ENCODE data around the gene HBQ1.

The HBQ1 gene

DNA sequence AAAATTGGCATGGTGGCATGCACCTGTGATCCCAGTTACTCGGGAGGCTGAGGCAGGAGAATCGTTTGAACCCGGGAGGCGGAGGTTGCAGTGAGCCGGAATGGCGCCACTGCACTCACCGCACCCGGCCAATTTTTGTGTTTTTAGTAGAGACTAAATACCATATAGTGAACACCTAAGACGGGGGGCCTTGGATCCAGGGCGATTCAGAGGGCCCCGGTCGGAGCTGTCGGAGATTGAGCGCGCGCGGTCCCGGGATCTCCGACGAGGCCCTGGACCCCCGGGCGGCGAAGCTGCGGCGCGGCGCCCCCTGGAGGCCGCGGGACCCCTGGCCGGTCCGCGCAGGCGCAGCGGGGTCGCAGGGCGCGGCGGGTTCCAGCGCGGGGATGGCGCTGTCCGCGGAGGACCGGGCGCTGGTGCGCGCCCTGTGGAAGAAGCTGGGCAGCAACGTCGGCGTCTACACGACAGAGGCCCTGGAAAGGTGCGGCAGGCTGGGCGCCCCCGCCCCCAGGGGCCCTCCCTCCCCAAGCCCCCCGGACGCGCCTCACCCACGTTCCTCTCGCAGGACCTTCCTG is at the start of gene HBQ1:
Gene HBQ1 (plus strand): TSS at position 359 of the 575 bp plus-strand sequence. CDS start 28 bp downstream, at position 387.
- peak; percentile 88 to 93 for DNase-seq
- TF ChIP-seq POLR2A (IDR thresholded peaks at IDR 0.05; ENCODE audit: low read length) (no peak), GATA1 (IDR thresholded peaks at IDR 0.05; ENCODE audit: low read depth, low read length) (no peak)

DNA sequence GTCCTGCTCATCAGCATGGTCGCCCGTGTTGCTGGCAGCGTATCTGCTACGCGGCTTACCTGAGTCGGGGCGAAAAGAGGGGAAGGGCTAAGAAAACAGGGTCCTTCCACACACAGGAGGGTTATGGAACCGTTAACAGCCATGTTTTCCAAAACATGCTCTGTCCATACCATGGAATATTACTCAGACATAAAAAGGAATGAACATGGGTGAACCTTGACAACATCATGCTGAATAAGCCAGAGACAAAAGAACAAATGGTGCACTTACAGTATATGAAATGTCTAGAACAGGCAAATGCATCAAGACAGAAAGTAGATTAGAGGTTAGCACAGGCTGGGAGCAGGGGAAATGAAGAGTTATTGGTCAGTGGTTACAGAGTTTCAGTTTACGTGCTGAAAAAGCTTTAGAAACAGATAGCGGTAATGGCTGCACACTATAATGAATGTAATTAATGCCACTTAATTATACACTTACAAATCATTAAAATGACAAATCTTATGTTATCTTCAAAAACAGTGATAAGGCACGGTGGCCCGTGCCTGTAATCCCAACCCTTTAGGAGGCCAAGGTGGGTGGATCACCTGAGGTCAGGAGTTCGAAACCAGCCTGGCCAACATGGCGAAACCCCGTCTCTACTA is 49.6 kb upstream of the HBQ1 start:
- no peak for TF ChIP-seq POLR2A (IDR thresholded peaks at IDR 0.05; ENCODE audit: low read length)
- TF ChIP-seq GATA1 (IDR thresholded peaks at IDR 0.05; ENCODE audit: low read depth, low read length), result no peak
- DNase-seq, result no peak

DNA sequence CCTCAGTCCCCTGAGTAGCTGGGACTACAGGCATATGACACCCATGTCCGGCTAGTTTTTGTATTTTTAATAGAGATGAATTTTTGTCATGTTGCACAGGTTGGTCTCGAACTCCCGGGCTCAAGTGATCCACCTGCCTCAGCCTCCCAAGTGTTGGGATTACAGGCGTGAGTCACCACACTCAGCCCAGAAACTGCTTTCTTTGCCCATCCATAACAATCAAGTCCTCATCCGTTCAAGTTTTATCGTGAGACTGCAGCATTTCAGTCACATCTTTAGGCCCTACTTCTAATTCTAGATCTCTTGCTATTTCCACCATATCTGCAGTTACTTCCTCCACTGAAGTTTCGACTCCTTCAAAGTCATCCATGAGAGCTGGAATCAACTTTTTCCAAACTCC is 48.1 kb upstream of the HBQ1 start:
- DNase-seq, result no peak
- TF ChIP-seq POLR2A (IDR thresholded peaks at IDR 0.05; ENCODE audit: low read length) (no peak), GATA1 (IDR thresholded peaks at IDR 0.05; ENCODE audit: low read depth, low read length) (no peak)

DNA sequence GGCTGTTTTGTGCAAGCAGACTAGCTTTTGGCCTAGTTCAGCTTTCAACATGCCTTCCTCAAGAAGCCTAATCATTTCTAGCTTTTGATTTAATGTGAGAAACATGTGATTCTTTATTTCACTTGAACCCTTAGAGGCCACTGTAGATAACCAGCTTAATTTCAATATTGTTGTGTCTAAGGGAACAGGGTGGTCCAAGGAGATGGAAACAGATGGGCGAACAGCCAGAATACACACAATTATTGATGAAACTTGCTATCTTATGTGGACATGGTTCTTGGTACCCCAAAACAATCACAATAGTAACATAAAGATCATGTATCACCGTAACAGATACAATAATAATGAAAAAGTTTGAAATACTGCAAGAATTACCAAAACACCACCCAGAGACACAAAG is 46.5 kb upstream of the HBQ1 start:
- DNase-seq, result peak; percentile 51 to 78
- TF ChIP-seq POLR2A (IDR thresholded peaks at IDR 0.05; ENCODE audit: low read length) (no peak), GATA1 (IDR thresholded peaks at IDR 0.05; ENCODE audit: low read depth, low read length) (no peak)

DNA sequence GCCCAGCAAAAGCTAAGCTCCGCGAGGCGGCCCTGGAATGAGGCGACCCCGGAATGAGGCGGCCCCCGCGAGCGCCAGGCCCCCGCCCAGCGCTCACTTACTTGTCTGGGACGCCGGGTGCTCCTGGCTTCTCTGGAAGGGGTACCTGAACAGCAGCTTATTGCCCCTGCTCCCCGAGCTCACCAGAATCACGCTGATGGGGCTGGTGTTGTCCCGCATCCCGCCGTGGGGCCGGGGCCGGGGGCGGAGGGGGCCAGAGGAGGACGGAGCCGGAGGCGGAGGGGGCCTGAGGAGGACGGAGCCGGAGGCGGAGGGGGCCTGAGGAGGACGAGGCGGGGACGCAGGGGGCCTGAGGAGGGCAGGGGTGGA is 42.2 kb upstream of the HBQ1 start:
- peak; percentile 65 to 66 for DNase-seq
- TF ChIP-seq POLR2A (IDR thresholded peaks at IDR 0.05; ENCODE audit: low read length) (no peak), GATA1 (IDR thresholded peaks at IDR 0.05; ENCODE audit: low read depth, low read length) (no peak)

DNA sequence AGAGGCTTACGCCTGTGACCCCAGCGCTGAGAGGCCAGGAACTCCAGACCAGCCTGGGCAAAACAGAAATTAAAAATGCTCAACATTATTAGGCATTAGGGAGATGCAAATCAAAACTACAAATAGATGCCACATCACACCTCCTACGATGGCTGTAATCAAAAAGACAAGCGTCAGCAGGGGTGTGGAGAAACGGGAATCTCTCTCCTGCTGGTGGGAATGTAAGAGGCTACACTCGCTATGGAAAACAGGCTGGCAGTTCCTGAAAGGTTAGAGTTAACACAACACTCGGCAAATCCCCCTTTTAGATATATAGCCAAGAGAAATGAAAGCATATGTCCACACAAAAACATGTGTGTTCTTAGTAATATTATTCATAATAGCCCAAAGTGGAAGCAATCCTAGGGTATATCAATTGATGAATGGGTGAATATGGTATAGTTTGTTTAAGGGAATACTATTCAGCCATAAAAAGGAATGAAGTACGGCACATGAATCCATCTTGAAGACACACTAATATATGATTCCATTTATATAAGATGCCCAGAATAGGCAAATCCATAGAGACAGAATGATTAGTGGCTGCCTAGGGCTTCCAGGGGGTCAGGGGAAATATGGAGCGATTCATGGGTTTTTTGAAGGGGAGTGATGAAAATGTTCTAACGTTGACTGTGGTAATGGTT is 39.9 kb upstream of the HBQ1 start:
- DNase-seq, result no peak
- TF ChIP-seq GATA1 (IDR thresholded peaks at IDR 0.05; ENCODE audit: low read depth, low read length) (no peak), POLR2A (IDR thresholded peaks at IDR 0.05; ENCODE audit: low read length) (no peak)

DNA sequence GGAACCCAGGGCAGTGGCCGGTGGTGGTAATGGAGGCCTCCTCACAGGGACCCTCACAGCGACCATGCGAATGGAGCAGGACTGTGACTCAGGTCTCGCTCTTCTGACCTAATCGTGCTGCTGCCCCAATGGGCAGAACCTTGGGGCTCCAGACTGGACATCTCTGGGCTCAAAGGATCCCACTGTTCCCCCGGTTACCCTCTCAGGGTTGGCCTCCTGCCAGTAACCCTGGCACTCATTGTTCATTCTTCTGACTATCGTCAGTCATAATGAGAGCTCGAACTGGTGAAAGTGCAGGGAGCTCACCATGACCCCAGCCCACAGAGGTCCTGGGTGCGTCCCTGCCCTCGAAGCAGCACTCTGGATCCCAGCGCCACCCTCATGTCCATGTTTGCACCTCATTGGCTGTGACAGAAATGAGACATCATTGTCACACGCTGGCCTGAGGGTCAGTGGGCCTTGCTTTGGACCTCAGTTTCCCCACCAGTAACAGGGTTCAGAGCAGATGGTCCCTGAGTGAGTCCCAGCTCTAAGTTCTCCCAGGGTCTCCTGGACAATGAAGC is 37.8 kb upstream of the HBQ1 start:
- TF ChIP-seq POLR2A (IDR thresholded peaks at IDR 0.05; ENCODE audit: low read length), result no peak
- no peak for TF ChIP-seq GATA1 (IDR thresholded peaks at IDR 0.05; ENCODE audit: low read depth, low read length)
- DNase-seq, result peak; percentile 52 to 65

DNA sequence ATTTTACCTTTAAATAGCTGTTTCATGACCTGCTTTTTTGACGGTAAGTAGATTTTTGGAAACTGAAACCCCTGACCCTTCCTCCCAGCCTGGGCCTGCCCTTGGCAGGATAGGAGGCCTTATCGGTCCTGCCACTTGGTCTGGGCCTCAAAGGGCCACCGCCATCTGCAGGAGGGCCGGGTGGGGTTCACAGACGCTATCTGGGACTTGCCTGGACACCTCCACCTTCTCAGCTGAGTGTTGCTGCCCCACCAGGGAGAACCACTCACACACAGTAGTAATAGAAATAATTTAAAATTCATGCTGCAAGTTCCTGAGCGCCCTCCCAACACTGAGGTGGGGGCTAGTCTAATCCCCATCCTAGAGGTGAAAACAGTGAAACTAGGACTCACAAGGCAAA is 37.2 kb upstream of the HBQ1 start:
- DNase-seq, result peak; percentile 93 to 97
- peak; percentile 54 for TF ChIP-seq GATA1 (IDR thresholded peaks at IDR 0.05; ENCODE audit: low read depth, low read length)
- peak; percentile 58 for TF ChIP-seq POLR2A (IDR thresholded peaks at IDR 0.05; ENCODE audit: low read length)

DNA sequence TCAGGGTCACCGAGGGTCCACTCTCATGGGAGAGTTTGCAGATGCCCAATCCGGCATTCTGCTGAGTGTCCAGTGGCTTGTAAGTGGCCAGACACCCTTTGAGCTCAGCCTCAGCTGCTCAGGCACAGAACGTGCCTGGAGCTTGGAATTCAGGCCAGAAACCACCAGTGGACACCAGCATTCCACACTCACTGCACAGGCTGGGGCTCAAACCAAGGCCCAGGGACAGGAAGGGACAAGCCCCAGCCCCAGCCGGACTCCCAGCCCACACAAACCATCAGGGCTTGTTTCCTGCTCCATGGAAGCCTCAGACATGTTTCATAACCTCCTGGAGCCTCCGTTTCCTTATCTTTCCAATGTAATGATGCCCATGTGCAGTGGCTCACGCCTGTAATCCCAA is 36.8 kb upstream of the HBQ1 start:
- no peak for DNase-seq
- TF ChIP-seq GATA1 (IDR thresholded peaks at IDR 0.05; ENCODE audit: low read depth, low read length), result no peak
- TF ChIP-seq POLR2A (IDR thresholded peaks at IDR 0.05; ENCODE audit: low read length), result peak; percentile 37

DNA sequence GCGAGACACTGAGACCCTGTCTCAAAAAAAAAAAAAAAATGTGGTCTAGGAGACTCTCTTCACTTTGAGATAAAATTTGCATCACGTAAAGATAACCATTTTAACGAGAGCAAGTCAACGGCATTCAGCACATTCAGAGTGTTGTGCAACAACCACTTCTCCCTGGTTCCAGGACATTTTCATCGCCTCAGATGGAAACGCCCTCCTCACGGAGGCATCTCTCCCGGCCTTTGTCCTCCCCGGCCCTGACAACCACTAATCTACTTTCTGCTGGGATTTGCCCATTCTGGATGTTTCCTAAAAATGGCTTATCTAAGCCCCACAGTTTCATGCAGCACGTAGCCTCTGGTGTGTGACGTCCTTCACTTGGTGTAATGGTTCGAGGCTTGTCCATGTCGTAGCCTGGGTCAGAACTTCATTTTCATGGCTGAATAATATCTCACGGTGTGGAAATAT is 35.4 kb upstream of the HBQ1 start:
- peak in 1 of 2 experiments; percentile 52 for DNase-seq
- TF ChIP-seq GATA1 (IDR thresholded peaks at IDR 0.05; ENCODE audit: low read depth, low read length) (no peak), POLR2A (IDR thresholded peaks at IDR 0.05; ENCODE audit: low read length) (no peak)

DNA sequence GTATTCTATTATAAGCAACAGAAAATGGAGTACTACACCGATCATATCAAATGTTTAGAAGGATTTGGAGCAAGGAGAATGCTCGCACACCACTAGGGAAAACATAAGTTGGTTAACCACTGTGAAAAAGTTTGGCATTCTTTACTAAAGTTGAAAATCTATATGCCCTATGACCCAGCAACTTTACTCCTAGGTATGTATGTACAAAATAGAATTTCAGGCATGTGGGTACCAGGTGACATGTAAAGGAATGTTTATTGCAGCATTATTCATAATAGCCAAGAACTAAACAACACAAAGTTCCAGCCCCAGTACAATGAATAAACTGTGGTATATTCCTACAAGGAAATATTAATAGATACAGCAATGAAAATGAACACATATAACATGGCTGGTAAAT is 33.6 kb upstream of the HBQ1 start:
- TF ChIP-seq POLR2A (IDR thresholded peaks at IDR 0.05; ENCODE audit: low read length) (no peak), GATA1 (IDR thresholded peaks at IDR 0.05; ENCODE audit: low read depth, low read length) (no peak)
- no peak for DNase-seq

DNA sequence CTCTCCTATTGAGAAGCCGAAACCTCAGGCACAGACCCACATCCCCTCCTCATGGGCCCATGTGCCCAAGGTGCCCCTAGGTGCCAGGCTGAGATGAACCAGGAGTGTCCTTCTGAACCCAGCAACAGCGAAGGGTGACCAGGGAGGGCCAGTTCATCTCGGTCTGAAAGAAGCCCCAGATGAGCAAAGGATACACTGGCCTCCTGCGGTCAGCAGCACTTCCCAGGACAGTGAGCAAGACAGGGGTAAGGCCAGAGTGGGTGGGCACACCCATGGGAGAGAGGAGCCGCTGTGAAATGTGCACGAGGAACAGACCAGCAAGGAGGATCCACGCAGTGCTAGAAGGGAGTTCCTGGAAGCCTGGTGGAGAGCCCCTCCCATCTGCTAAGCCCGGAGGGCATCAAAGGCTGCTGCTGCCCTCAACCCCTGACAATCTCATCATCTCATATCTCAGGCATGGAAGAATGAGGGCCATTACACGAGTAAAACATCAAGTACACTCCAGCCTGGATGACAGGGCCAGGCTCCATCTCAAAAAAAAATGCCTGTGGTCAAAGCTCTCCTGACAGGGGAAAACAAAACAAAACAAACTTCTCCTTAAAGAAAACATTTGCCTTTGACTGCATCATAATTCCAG is 31.1 kb upstream of the HBQ1 start:
- TF ChIP-seq POLR2A (IDR thresholded peaks at IDR 0.05; ENCODE audit: low read length), result no peak
- TF ChIP-seq GATA1 (IDR thresholded peaks at IDR 0.05; ENCODE audit: low read depth, low read length), result no peak
- DNase-seq, result peak; percentile 41 to 51

DNA sequence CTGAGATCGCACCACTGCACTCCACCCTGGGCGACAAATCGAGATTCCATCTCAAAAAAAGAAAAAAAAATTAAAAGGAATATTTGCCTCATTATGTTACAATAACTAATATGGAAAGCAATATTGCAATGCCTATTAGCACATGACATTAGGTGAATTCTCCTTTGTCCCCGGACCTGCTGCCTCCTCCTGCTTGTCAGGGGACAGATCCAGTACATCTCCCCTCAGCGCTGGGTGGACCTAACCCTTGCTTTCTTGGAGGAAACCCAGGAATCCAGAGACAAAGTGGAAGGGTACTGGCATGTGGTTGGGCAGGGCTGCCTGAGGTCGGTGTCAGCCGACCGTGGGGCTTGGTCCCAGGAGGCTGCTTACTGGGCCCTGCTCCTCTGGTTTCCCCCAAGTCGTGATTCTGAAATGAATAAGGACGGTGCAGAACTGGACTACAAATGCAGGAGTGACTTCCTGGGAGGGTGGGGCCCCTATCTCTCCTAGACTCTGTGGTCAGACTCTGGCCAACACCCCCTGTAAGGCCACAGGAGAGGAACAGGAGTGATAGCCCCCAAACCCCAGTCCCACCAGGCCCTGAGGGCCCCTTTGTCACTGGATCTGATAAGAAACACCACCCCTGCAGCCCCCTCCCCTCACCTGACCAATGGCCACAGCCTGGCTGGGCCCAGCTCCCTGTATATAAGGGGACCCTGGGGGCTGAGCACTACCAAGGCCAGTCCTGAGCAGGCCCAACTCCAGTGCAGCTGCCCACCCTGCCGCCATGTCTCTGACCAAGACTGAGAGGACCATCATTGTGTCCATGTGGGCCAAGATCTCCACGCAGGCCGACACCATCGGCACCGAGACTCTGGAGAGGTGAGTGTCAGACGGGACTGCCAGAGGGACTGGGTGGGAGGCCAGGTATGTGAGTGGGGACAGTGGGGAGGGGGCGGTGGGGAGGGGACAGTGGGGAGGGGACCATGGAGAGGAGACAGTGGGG is 27.8 kb upstream of the HBQ1 start, which contains the start of gene HBZ:
Gene HBZ (plus strand): TSS at position 504 of the 988 bp plus-strand sequence. CDS start 266 bp downstream, at position 770.
- TF ChIP-seq POLR2A (IDR thresholded peaks at IDR 0.05; ENCODE audit: low read length) (no peak), GATA1 (IDR thresholded peaks at IDR 0.05; ENCODE audit: low read depth, low read length) (no peak)
- DNase-seq, result peak; percentile 54 to 70

DNA sequence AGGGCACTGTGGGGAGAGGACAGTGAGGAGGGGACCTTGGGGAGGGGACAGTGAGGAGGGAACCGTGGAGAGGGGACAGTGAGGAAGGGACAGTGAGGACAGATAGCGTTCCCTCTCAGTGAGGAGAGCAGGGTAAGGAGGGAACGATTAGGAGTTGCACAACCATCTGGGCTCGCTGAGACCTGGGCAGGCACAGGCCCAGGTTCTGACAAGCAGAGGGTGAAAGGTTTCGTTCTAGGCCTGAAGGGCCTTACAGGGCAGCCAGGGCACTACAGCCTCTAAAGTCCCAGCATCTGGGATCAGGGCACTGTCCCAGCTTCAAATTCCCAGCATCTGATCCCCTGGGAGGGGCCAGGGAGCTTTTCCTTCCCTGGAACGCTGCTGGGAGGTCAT is 27.1 kb upstream of the HBQ1 start:
- peak in 1 of 2 experiments; percentile 44 for DNase-seq

All from erythroblast (primary cell).